Peyer's patch (tissue), 4 donors: ENCODE data around the gene UBA3. TPM values are rescaled to one million over a fixed set of nuclear protein-coding genes. Genes with fewer than 3 reads are reported as not detected.

Source experiments
- DNase-seq, 3 donors: peaks; one replicate each; pipeline ENCODE4 v3.0.0-alpha.2; 2017 to 2019
- H3K27ac ChIP-seq, 4 donors: fragments of 200-600 bp; sonication (generic); one replicate each; pipeline ENCODE4 v1.5.1; 2016 to 2019
- H3K27me3 ChIP-seq, 2 donors: fragments of 200-600 bp; sonication (generic); one replicate each; pipeline ENCODE4 v1.5.1; 2019
- H3K36me3 ChIP-seq, 3 donors: fragments of 200-600 bp; sonication (generic); one replicate each; pipeline ENCODE4 v1.5.1; 2016 to 2019
- H3K4me1 ChIP-seq, 4 donors: fragments of 200-600 bp; sonication (generic); one replicate each; pipeline ENCODE4 v1.5.1; 2016 to 2019
- H3K4me3 ChIP-seq, 4 donors: fragments of 200-600 bp; sonication (generic); 1 replicate in 3 of 4; 2 replicates in 1 of 4; pipeline ENCODE4 v1.5.1; 2016 to 2019; ENCODE audit warnings: mild to moderate bottlenecking in 1 of 4
- H3K9me3 ChIP-seq, 4 donors: fragments of 200-600 bp; sonication (generic); one replicate each; pipeline ENCODE4 v1.5.1; 2016 to 2019; ENCODE audit warnings: mild to moderate bottlenecking in 1 of 4
- CTCF ChIP-seq, 6 experiments: fragments of 450-650 bp in 4 of 6; fragments of 200-600 bp in 2 of 6; sonication (generic) in 1 of 6; IDR thresholded peaks; one replicate each; pipeline ENCODE4 v1.5.1; 2017 to 2019; ENCODE audit warnings: antibody characterized with exemption in 6 of 6, mild to moderate bottlenecking in 3 of 6, moderate library complexity in 1 of 6
- POLR2A ChIP-seq, 2 donors: fragments of 450-650 bp; IDR thresholded peaks; one replicate each; pipeline ENCODE4 v1.5.1; 2017; ENCODE audit warnings: antibody characterized with exemption in 2 of 2, mild to moderate bottlenecking in 2 of 2, moderate library complexity in 2 of 2
- total RNA-seq, 4 donors: library from RNA; depleted of rRNA; stranded (reverse); fragments of >200 nt; gene quantifications; one replicate each; pipeline ENCODE4 v1.1.0, GENCODE V29; 2016

Gene UBA3
- total RNA-seq, 4 donors from 2014 or later = 28.9 to 64.5 (median 59.8) TPM

GRCh38 chr3:69092030-69092516 is 11.9 kb upstream of the UBA3 start:
- DNase-seq = peak in 1 of 3 donors; percentile 46
- TF ChIP-seq POLR2A (IDR thresholded peaks at IDR 0.05) = no peak
- TF ChIP-seq CTCF (IDR thresholded peaks at IDR 0.05) = peak in 1 of 6 experiments; percentile 1
- peaks cover 4 to 89% (median 45%) of the 10 kb centered on the region in 4 donors for H3K4me1 ChIP-seq
- no peaks in the 10 kb centered on the region for H3K9me3 ChIP-seq
- H3K27me3 ChIP-seq = no peaks in the 10 kb centered on the region
- peaks cover 0 to 6% (median 0%) of the 10 kb centered on the region in 3 donors for H3K36me3 ChIP-seq
- H3K27ac ChIP-seq = peak overlapping the region; percentile 73 to 85 (median 77)
- peak overlapping the region in 2 of 4 donors; percentile 6 to 23 for H3K4me3 ChIP-seq

- TF ChIP-seq POLR2A (IDR thresholded peaks at IDR 0.05) = no peak
- H3K27me3 ChIP-seq = no peaks in the 10 kb centered on the region
- H3K27ac ChIP-seq = peak overlapping the region; percentile 73 to 85 (median 77)
- H3K4me1 ChIP-seq = peaks cover 4 to 94% (median 46%) of the 10 kb centered on the region in 4 donors
- no peaks in the 10 kb centered on the region for H3K9me3 ChIP-seq
- H3K36me3 ChIP-seq = peaks cover 0 to 6% (median 0%) of the 10 kb centered on the region in 3 donors
- no peak for DNase-seq
- peak overlapping the region in 1 of 4 donors; percentile 23 for H3K4me3 ChIP-seq
Observed at GRCh38 chr3:69091389-69092029, 11.3 kb upstream of the UBA3 start.

GRCh38 chr3:69090021-69090420 is 9.9 kb upstream of the UBA3 start:
- H3K27ac ChIP-seq = peak overlapping the region; percentile 14 to 85 (median 53)
- no peaks in the 10 kb centered on the region for H3K27me3 ChIP-seq
- no peak for DNase-seq
- H3K4me1 ChIP-seq = peaks cover 4 to 81% (median 46%) of the 10 kb centered on the region in 4 donors
- no peak overlapping the region for H3K4me3 ChIP-seq
- TF ChIP-seq CTCF (IDR thresholded peaks at IDR 0.05) = no peak
- no peak for TF ChIP-seq POLR2A (IDR thresholded peaks at IDR 0.05)
- peaks cover 0 to 6% (median 0%) of the 10 kb centered on the region in 3 donors for H3K36me3 ChIP-seq
- H3K9me3 ChIP-seq = no peaks in the 10 kb centered on the region

GRCh38 chr3:69088063-69088462 is 7.9 kb upstream of the UBA3 start:
- Histone ChIP-seq H3K36me3 (peaks cover 0 to 6% (median 0%) of the 10 kb centered on the region in 3 donors), H3K27me3 (no peaks in the 10 kb centered on the region), H3K9me3 (no peaks in the 10 kb centered on the region), H3K4me1 (peaks cover 0 to 76% (median 40%) of the 10 kb centered on the region in 4 donors), H3K4me3 (peak overlapping the region in 3 of 4 donors; percentile 18 to 94 (median 20)), H3K27ac (peak overlapping the region; percentile 23 to 96 (median 88))
- TF ChIP-seq CTCF (IDR thresholded peaks at IDR 0.05) (peak in 1 of 6 experiments; percentile 12), POLR2A (IDR thresholded peaks at IDR 0.05) (no peak)
- no peak for DNase-seq

- Histone ChIP-seq H3K4me3 (peak overlapping the region; percentile 56 to 94 (median 82)), H3K36me3 (peaks cover 0 to 3% (median 0%) of the 10 kb centered on the region in 3 donors), H3K4me1 (peaks cover 0 to 75% (median 39%) of the 10 kb centered on the region in 4 donors), H3K27me3 (no peaks in the 10 kb centered on the region), H3K27ac (peak overlapping the region; percentile 85 to 96 (median 92)), H3K9me3 (no peaks in the 10 kb centered on the region)
- no peak for DNase-seq
- no peak for TF ChIP-seq POLR2A (IDR thresholded peaks at IDR 0.05)
- no peak for TF ChIP-seq CTCF (IDR thresholded peaks at IDR 0.05)
Observed at GRCh38 chr3:69087030-69087791, 7.0 kb upstream of the UBA3 start.
